Karpas-422 (cell line): ENCODE data around the gene HRH1. TPM values are rescaled to one million over a fixed set of nuclear protein-coding genes. Genes with fewer than 3 reads are reported as not detected.

Experiments used
- DNase-seq: peaks from one replicate; pipeline ENCODE4 v3.0.0-alpha.2; 2015
- H2AFZ ChIP-seq: fragments of 200-600 bp; sonication (generic); 2 replicates; pipeline ENCODE4 v1.6.1; 2014; ENCODE audit warnings: antibody characterized with exemption, low read length, mixed read lengths
- H3K27ac ChIP-seq: fragments of 200-600 bp; sonication (generic); 2 replicates; pipeline ENCODE4 v1.5.1; 2014; ENCODE audit warnings: mild to moderate bottlenecking, low read length, moderate library complexity
- H3K27me3 ChIP-seq: fragments of 200-600 bp; sonication (generic); 2 replicates; pipeline ENCODE4 v1.6.1; 2014; ENCODE audit warnings: low read length, mixed read lengths
- H3K36me3 ChIP-seq: fragments of 200-600 bp; sonication (generic); 2 replicates; pipeline ENCODE4 v1.6.1; 2014; ENCODE audit warnings: low read length, mixed read lengths; ENCODE audit not compliant: insufficient read depth
- H3K4me1 ChIP-seq: fragments of 200-600 bp; sonication (generic); 2 replicates; pipeline ENCODE4 v1.6.1; 2014; ENCODE audit warnings: mild to moderate bottlenecking, low read length, mixed read lengths
- H3K4me2 ChIP-seq: fragments of 200-600 bp; sonication (generic); 2 replicates; pipeline ENCODE4 v1.6.1; 2014; ENCODE audit warnings: low read length, low read depth, mild to moderate bottlenecking; ENCODE audit not compliant: poor library complexity, severe bottlenecking
- H3K4me3 ChIP-seq: fragments of 200-600 bp; sonication (generic); 2 replicates; pipeline ENCODE4 v1.5.1; 2014; ENCODE audit warnings: mild to moderate bottlenecking, antibody characterized with exemption, low read length, mixed read lengths
- H3K79me2 ChIP-seq: fragments of 200-600 bp; sonication (generic); 2 replicates; pipeline ENCODE4 v1.6.1; 2014; ENCODE audit warnings: mild to moderate bottlenecking, low read length, mixed read lengths
- H3K9ac ChIP-seq: fragments of 200-600 bp; sonication (generic); 2 replicates; pipeline ENCODE4 v1.6.0; 2014; ENCODE audit warnings: low read length
- H3K9me2 ChIP-seq: fragments of 200-600 bp; sonication (generic), shearing (Covaris generic); replicated peaks from 2 replicates; pipeline ENCODE4 v1.6.0; 2014; ENCODE audit warnings: mild to moderate bottlenecking, low read length, moderate library complexity; ENCODE audit not compliant: insufficient read depth
- H3K9me3 ChIP-seq: fragments of 300-700, 200-600 bp; sonication (generic); 2 replicates; pipeline ENCODE4 v1.6.1; 2014; ENCODE audit warnings: low read length, mixed read lengths
- H4K20me1 ChIP-seq: fragments of 200-600 bp; sonication (generic); 2 replicates; pipeline ENCODE4 v1.6.1; 2014; ENCODE audit warnings: mild to moderate bottlenecking, antibody characterized with exemption, low read length, low read depth; ENCODE audit not compliant: insufficient read depth
- total RNA-seq: library from RNA; depleted of rRNA; stranded (reverse); fragments of >200 nt; shearing (Covaris generic); gene quantifications from 2 replicates; pipeline ENCODE4 v1.2.3, GENCODE V29; 2014; ENCODE audit warnings: low replicate concordance

The HRH1 gene
- total RNA-seq, 1 experiment from 2014 or later, result 9.6 TPM

- no peaks in the 10 kb centered on the region for H4K20me1 ChIP-seq
- no peak overlapping the region for H3K4me2 ChIP-seq
- H3K4me3 ChIP-seq, result no peak overlapping the region
- H3K9ac ChIP-seq, result no peak overlapping the region
- H3K79me2 ChIP-seq, result peaks cover 66% of the 10 kb centered on the region
- no peaks in the 10 kb centered on the region for H3K27me3 ChIP-seq
- H3K9me3 ChIP-seq, result no peaks in the 10 kb centered on the region
- peaks cover 5% of the 10 kb centered on the region; the same call in 1 of the 2 replicates for H3K36me3 ChIP-seq
- peaks cover 7% of the 10 kb centered on the region for H3K4me1 ChIP-seq
- H3K9me2 ChIP-seq, result no peaks in the 10 kb centered on the region
- no peak overlapping the region for H2AFZ ChIP-seq
- DNase-seq, result no peak
- no peak overlapping the region for H3K27ac ChIP-seq
Observed at GRCh38 chr3:11282250-11283138, 128.2 kb downstream of the HRH1 start.

- H3K79me2 ChIP-seq, result peaks cover 72% of the 10 kb centered on the region
- H3K36me3 ChIP-seq, result peaks cover 5% of the 10 kb centered on the region; the same call in 1 of the 2 replicates
- no peak for DNase-seq
- no peaks in the 10 kb centered on the region for H3K9me2 ChIP-seq
- H3K9me3 ChIP-seq, result no peaks in the 10 kb centered on the region
- H3K4me2 ChIP-seq, result no peak overlapping the region
- no peak overlapping the region for H2AFZ ChIP-seq
- H3K4me1 ChIP-seq, result peaks cover 13% of the 10 kb centered on the region
- H4K20me1 ChIP-seq, result no peaks in the 10 kb centered on the region
- H3K9ac ChIP-seq, result no peak overlapping the region
- H3K27ac ChIP-seq, result no peak overlapping the region
- H3K27me3 ChIP-seq, result no peaks in the 10 kb centered on the region
- H3K4me3 ChIP-seq, result no peak overlapping the region
Observed at GRCh38 chr3:11283139-11283475, 128.8 kb downstream of the HRH1 start.

- DNase-seq, result no peak
- Histone ChIP-seq H3K9me3 (no peaks in the 10 kb centered on the region), H3K36me3 (peaks cover 5% of the 10 kb centered on the region; the same call in 1 of the 2 replicates), H3K4me1 (peaks cover 22% of the 10 kb centered on the region), H3K27ac (no peak overlapping the region), H3K9ac (no peak overlapping the region), H3K4me2 (no peak overlapping the region), H4K20me1 (no peaks in the 10 kb centered on the region), H2AFZ (no peak overlapping the region), H3K79me2 (peaks cover 71% of the 10 kb centered on the region), H3K4me3 (no peak overlapping the region), H3K9me2 (no peaks in the 10 kb centered on the region), H3K27me3 (no peaks in the 10 kb centered on the region)
Observed at GRCh38 chr3:11284011-11284410, 129.7 kb downstream of the HRH1 start.

- Histone ChIP-seq H3K4me2 (no peak overlapping the region), H3K4me3 (no peak overlapping the region), H4K20me1 (no peaks in the 10 kb centered on the region), H3K9me3 (no peaks in the 10 kb centered on the region), H3K9me2 (no peaks in the 10 kb centered on the region), H3K4me1 (peaks cover 36% of the 10 kb centered on the region), H3K36me3 (peaks cover 2% of the 10 kb centered on the region; the same call in 1 of the 2 replicates), H3K9ac (no peak overlapping the region), H3K79me2 (peaks cover 72% of the 10 kb centered on the region), H2AFZ (no peak overlapping the region), H3K27me3 (no peaks in the 10 kb centered on the region), H3K27ac (no peak overlapping the region)
- DNase-seq, result no peak
Observed at GRCh38 chr3:11285471-11285870, 131.2 kb downstream of the HRH1 start.

- no peaks in the 10 kb centered on the region for H3K9me3 ChIP-seq
- H2AFZ ChIP-seq, result no peak overlapping the region
- no peaks in the 10 kb centered on the region for H4K20me1 ChIP-seq
- peak overlapping the region; percentile 83 for H3K27ac ChIP-seq
- no peak overlapping the region for H3K4me3 ChIP-seq
- peaks cover 76% of the 10 kb centered on the region for H3K79me2 ChIP-seq
- no peaks in the 10 kb centered on the region for H3K36me3 ChIP-seq
- H3K4me2 ChIP-seq, result peak overlapping the region; percentile 70
- peaks cover 43% of the 10 kb centered on the region for H3K4me1 ChIP-seq
- DNase-seq, result no peak
- no peaks in the 10 kb centered on the region for H3K9me2 ChIP-seq
- 0 out of 2 replicates have a peak overlapping the region, but pooled peaks have one; percentile 22 for H3K9ac ChIP-seq
- no peaks in the 10 kb centered on the region for H3K27me3 ChIP-seq
Observed at GRCh38 chr3:11287404-11287803, 133.1 kb downstream of the HRH1 start.

- Histone ChIP-seq H2AFZ (no peak overlapping the region), H3K9me3 (no peaks in the 10 kb centered on the region), H3K27ac (peak overlapping the region; percentile 83), H3K4me1 (peaks cover 43% of the 10 kb centered on the region), H3K36me3 (no peaks in the 10 kb centered on the region), H3K4me2 (peak overlapping the region; percentile 70), H3K9me2 (no peaks in the 10 kb centered on the region), H4K20me1 (no peaks in the 10 kb centered on the region), H3K27me3 (no peaks in the 10 kb centered on the region), H3K9ac (peak overlapping the region; percentile 22), H3K4me3 (peak overlapping the region; percentile 50), H3K79me2 (peaks cover 74% of the 10 kb centered on the region)
- DNase-seq, result no peak
Observed at GRCh38 chr3:11288021-11288491, 133.8 kb downstream of the HRH1 start.

GRCh38 chr3:11288786-11289637 lies 134.7 kb downstream of the HRH1 start:
- H3K27ac ChIP-seq, result peak overlapping the region; percentile 83

GRCh38 chr3:11289864-11290263 lies 135.6 kb downstream of the HRH1 start:
- Histone ChIP-seq H3K27me3 (no peaks in the 10 kb centered on the region), H3K9me2 (no peaks in the 10 kb centered on the region), H4K20me1 (no peaks in the 10 kb centered on the region), H3K9ac (no peak overlapping the region), H3K4me2 (peak overlapping the region; percentile 70), H3K27ac (peak overlapping the region; percentile 83; the same call in 1 of the 2 replicates), H3K9me3 (no peaks in the 10 kb centered on the region), H3K4me3 (no peak overlapping the region), H3K36me3 (no peaks in the 10 kb centered on the region), H3K4me1 (peaks cover 43% of the 10 kb centered on the region), H3K79me2 (peaks cover 71% of the 10 kb centered on the region), H2AFZ (no peak overlapping the region)
- no peak for DNase-seq

More at GRCh38 chr3:11288786-11289637, 134.7 kb downstream of the HRH1 start:
- Histone ChIP-seq H2AFZ (no peak overlapping the region), H3K79me2 (peaks cover 70% of the 10 kb centered on the region), H3K36me3 (no peaks in the 10 kb centered on the region), H3K9ac (peak overlapping the region; percentile 44), H4K20me1 (no peaks in the 10 kb centered on the region), H3K4me3 (peak overlapping the region; percentile 50), H3K9me2 (no peaks in the 10 kb centered on the region), H3K4me1 (peaks cover 43% of the 10 kb centered on the region), H3K9me3 (no peaks in the 10 kb centered on the region), H3K27me3 (no peaks in the 10 kb centered on the region), H3K4me2 (peak overlapping the region; percentile 70)
- peak; percentile 79 for DNase-seq
